ENCODE measurements around the gene ZNF584. TPM values are rescaled to one million over a fixed set of nuclear protein-coding genes. Genes with fewer than 3 reads are reported as not detected.

ZNF584 gene
- total RNA-seq, 1 experiment from 2014 or later = 13.5 TPM

Small RNAs within 50 kb of the gene (microRNA-seq; reads per million reads assigned to microRNA genes)
- not detected for gene MIR4754 (ENCODE audit: borderline number of aligned reads, borderline replicate concordance)

Other genes starting within 250 kb of the ZNF584 start
- gene ZNF274, start 225.6 kb upstream of the ZNF584 start, total RNA-seq (2021) = 34.3 and 36.4 TPM in 2 replicates
- gene ZNF544, start 179.7 kb upstream of the ZNF584 start, total RNA-seq (2021) = 29.5 and 32.7 TPM in 2 replicates
- gene ZNF8, start 129.7 kb upstream of the ZNF584 start, total RNA-seq (2021) = 6.2 and 6.4 TPM in 2 replicates
- 19.4 and 21.3 TPM in 2 replicates for gene ERVK3-1, start 103.3 kb upstream of the ZNF584 start, total RNA-seq (2021)
- 0.08 TPM in 1 of 2 replicates, not detected in the other for gene ZSCAN22, start 81.7 kb upstream of the ZNF584 start, total RNA-seq (2021)
- gene A1BG, start 55.2 kb upstream of the ZNF584 start, total RNA-seq (2021) = 2.5 and 4.5 TPM in 2 replicates
- gene ZNF497, start 45.9 kb upstream of the ZNF584 start, total RNA-seq (2021) = 7.2 and 8.6 TPM in 2 replicates
- gene ZNF837, start 27.6 kb upstream of the ZNF584 start, total RNA-seq (2021) = 3.3 and 4.1 TPM in 2 replicates
- 941 and 961 TPM in 2 replicates for gene RPS5, start 21.4 kb upstream of the ZNF584 start, total RNA-seq (2021)
- 0.61 and 0.68 TPM in 2 replicates for gene RNF225, start 13.0 kb upstream of the ZNF584 start, total RNA-seq (2021)
- 1.5 and 2.1 TPM in 2 replicates for gene ZNF132, start 31.5 kb downstream of the ZNF584 start, total RNA-seq (2021)
- gene ZNF324B, start 43.0 kb downstream of the ZNF584 start, total RNA-seq (2021) = 4.3 and 6.1 TPM in 2 replicates
- 5.9 and 8.1 TPM in 2 replicates for gene ZNF324, start 58.4 kb downstream of the ZNF584 start, total RNA-seq (2021)
- gene ZNF446, start 67.7 kb downstream of the ZNF584 start, total RNA-seq (2021) = 11.0 and 16.5 TPM in 2 replicates
- 8.4 and 9.2 TPM in 2 replicates for gene SLC27A5, start 103.3 kb downstream of the ZNF584 start, total RNA-seq (2021)
- gene ZBTB45, start 111.2 kb downstream of the ZNF584 start, total RNA-seq (2021) = 8.1 and 8.9 TPM in 2 replicates
- gene TRIM28, start 135.4 kb downstream of the ZNF584 start, total RNA-seq (2021) = 311 and 322 TPM in 2 replicates
- 149 and 186 TPM in 2 replicates for gene CHMP2A, start 146.5 kb downstream of the ZNF584 start, total RNA-seq (2021)
- not detected in 2 replicates for gene UBE2M, start 150.0 kb downstream of the ZNF584 start, total RNA-seq (2021)
- not detected in 2 replicates for gene MZF1, start 164.7 kb downstream of the ZNF584 start, total RNA-seq (2021)